HG02840 (cell line): ENCODE data around the gene FDXACB1.

ENCODE experiments used
- ATAC-seq: cut with Tn5 transposase; IDR thresholded peaks from one replicate; pipeline ENCODE4 v1.9.1; 2021; ENCODE audit warnings: mild to moderate bottlenecking, moderate library complexity, moderate number of reproducible peaks; ENCODE audit not compliant: unreplicated experiment, low FRiP score

The FDXACB1 gene

GRCh38 chr11:111878849-111879636 lies at the start of gene FDXACB1, which contains the start of gene CFAP68:
Gene FDXACB1 (minus strand): TSS chr11:111879165. CDS start chr11:111879132, 33 bp downstream.
Gene CFAP68 (plus strand): TSS chr11:111879541. CDS start chr11:111879561, 20 bp downstream.
- peak; percentile 93 for ATAC-seq

GRCh38 chr11:111926505-111927391 lies 47.8 kb upstream of the FDXACB1 start:
- ATAC-seq: peak; percentile 90

DNA sequence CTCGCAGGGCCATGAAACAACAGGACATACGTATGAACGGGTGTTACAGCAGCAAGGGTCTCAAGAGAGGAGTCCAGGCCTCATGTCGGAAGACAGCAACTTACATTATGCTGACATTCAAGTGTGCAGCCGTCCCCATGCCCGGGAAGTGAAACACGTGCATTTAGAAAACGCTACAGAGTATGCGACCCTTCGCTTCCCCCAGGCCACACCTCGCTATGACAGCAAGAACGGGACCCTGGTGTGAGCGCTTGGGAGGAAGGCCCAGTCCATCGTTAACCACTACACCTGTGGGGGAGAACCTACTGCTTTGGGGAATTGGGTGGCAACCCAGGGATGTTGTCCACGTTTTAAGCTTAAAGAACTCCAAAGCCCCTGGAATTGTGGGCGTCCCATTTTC lies 47.0 kb upstream of the FDXACB1 start:
- no peak for ATAC-seq

DNA sequence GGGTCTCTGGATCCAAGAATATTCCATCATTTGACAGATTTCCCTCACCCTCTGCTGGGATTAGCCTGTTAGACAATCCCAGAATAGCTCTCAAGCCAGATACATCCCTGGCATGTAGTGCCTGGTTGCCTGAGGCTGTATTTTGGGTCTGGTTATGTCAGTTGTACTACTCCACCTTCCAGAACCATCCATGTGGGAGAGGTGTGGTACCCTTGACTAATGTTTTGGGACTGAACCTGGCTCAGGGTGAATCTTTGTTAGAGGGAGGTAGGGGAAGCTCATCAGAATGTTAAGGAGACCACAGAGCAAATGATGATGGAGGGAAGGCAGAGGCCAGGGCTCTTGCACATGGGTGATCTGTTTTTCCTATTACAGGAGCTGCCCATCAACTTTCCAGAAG lies 45.0 kb upstream of the FDXACB1 start:
- ATAC-seq: no peak

DNA sequence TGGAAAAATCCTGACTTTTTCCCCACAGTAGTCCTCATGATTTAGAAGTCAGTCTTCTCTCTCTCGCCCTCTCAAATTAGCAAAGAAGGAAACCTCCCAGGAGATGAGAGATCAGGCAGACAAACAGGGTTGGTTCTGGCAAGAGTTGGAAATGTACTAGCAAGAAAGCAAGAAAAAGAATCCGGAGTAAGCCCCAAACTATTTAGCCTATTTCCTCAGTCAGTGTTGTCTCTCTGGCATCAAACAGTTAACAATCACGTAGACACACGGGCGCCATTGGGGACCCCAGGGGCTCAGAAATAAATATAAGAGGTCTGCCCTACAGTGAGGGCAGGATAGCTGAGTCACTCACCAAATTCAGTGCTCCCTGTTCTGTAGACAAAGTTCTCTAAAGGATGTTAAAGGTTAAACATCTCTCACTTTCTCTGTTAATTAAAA lies 44.4 kb upstream of the FDXACB1 start:
- ATAC-seq: no peak

GRCh38 chr11:111922803-111923202 lies 43.8 kb upstream of the FDXACB1 start:
- ATAC-seq: no peak

DNA sequence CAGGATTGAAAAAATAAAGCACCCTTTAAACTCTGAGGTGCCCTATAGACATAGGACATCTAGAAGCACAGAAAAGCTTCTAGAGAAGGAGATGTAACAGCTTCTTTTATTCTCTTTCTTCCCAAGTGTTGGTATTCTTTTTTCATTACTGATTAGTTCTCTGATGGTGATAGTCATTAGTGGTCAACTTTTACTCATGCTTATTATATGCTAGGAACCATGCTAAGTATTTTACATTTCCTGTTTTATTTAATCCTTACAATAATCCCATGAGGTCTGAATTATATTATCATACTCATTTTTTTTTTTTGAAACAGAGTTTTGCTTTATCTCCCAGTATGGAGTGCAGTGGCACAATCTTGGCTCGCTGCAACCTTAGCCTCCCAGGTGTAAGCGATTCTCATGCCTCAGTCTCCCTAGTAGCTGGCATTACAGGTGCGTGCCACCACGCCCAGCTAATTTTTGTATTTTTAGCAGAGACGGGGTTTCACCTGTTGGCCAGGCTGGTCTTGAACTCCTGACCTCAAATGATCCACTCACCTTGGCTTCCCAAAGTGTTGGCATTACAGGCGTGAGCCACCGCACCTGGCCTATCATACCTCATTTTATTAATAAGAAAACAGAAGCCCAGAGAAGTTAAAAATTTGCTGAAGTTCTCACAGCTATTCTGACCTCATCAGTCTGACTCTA lies 42.7 kb upstream of the FDXACB1 start:
- no peak for ATAC-seq

DNA sequence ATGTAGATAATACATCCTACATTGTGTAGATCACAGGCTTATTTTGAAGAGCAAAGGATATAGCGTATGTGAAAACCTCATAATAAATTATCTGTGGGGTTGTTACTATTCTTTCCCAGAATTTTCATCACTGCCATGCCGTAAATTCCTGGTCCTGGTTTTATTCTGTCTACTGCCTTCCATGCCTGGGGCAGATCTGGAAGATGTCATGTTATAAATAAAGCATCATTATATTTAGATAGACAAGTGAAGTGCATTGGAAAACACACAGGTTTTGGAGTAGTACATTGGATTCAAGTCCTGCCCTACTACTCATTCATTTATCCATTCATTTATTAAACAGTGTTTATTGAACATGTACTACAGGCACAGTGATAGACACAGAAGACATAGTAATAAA lies 41.9 kb upstream of the FDXACB1 start:
- no peak for ATAC-seq

DNA sequence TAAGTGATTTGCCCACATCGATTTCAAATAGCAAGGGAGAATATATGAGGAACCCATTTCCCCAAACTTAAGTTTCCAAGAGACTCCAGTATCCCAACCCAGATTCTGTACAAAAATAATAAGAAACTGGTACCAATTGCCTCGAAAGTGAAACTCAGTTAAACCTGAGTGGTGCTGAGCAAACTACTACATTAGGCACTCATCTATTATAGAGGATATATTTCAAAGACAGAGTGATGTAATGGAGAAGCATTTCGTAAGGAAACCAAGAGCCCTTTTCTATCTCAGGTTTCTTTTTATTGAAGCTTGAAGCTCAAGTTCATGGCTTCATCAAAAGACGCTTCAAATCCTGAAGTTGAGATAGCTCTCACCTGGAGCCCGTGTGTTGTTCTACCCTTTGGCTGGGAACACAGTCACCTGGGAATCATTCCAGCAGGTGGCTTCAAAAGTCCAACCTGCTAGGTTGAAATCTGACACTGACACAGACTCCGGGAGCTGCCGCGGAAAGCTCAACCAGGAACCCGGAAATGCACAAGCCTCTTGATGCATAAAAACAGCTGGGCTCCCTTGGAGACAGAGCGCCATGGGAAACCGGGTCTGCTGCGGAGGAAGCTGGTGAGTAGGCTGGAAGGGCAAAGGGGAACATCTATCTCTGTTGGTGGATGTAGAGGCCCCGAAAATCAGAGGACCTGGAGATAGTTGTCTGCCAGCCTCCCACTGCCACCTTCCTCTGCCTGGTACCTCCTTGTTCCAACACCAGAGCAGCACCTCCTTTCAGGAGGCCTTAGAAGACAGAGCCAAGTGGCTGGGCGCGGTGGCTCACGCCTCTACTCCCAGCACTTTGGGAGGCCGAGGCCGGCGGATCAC lies 39.7 kb upstream of the FDXACB1 start, which contains the start of gene C11orf52:
C11orf52 (plus strand) TSS at position 524 of the 867 bp plus-strand sequence; CDS start at position 584, 60 bp downstream.
- ATAC-seq: no peak

GRCh38 chr11:111917788-111918187 lies 38.8 kb upstream of the FDXACB1 start:
- ATAC-seq: no peak

GRCh38 chr11:111917312-111917711 lies 38.3 kb upstream of the FDXACB1 start:
- ATAC-seq: no peak

GRCh38 chr11:111916768-111917167 lies 37.8 kb upstream of the FDXACB1 start:
- ATAC-seq: no peak

- no peak for ATAC-seq
Measured at GRCh38 chr11:111913997-111914396, 35.0 kb upstream of the FDXACB1 start.

DNA sequence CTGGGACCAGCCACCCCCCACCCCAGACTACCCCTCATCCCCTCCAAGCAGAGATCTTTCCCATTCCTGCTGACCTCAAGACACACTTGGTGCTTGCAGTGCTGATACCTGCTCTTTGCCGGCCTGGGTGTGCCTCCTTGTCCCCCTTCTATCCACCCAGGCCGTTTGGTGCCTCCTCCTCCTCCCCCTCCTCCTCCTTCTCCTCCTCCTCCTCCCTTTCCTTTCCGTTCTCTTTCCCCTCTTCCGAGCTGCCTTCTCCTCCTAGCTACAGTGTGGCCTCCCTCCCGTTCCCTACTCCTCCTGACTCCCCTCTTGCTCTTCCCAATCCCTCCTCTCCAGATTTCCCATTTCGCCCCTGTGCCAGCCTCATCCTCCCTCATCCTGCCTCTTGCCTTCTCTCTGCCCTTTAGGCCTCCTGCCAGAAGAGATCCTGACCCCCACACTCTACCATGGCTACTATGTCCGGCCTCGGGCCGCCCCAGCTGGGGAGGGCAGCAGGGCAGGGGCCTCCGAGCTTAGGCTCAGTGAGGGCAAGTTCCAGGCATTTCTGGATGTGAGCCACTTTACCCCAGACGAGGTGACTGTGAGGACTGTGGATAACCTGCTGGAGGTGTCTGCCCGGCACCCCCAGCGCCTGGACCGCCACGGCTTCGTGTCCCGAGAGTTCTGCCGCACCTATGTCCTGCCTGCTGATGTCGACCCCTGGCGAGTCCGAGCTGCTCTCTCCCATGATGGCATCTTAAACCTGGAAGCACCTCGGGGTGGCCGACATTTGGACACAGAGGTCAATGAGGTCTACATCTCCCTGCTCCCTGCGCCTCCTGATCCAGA lies 34.3 kb upstream of the FDXACB1 start:
- ATAC-seq: no peak

DNA sequence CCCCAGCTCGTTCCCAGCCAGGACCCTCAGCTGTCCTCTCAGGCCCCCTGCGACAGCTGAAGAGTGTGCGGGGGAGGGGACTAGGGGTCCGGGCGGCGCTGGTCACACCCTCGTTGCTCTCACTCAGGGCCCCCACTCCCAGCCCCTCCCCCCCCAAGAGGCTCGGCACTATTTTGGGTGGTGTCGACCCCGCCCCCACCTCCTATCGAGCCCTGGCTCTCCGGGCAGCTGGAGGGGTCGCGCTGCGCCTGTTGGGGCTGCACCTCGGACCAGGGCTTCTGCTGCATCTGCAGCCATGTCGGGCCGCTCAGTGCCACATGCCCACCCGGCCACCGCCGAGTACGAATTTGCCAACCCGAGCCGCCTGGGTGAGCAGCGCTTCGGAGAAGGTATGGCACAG lies 33.6 kb upstream of the FDXACB1 start, which contains the start of gene HSPB2:
HSPB2 (plus strand) TSS at position 200 of the 400 bp plus-strand sequence; CDS start at position 296, 96 bp downstream.
- no peak for ATAC-seq

- ATAC-seq: no peak
Measured at GRCh38 chr11:111911563-111912401, 32.8 kb upstream of the FDXACB1 start, which contains the start of gene CRYAB. Gene CRYAB (minus strand): TSS chr11:111911770. CDS start chr11:111911724, 46 bp downstream.

DNA sequence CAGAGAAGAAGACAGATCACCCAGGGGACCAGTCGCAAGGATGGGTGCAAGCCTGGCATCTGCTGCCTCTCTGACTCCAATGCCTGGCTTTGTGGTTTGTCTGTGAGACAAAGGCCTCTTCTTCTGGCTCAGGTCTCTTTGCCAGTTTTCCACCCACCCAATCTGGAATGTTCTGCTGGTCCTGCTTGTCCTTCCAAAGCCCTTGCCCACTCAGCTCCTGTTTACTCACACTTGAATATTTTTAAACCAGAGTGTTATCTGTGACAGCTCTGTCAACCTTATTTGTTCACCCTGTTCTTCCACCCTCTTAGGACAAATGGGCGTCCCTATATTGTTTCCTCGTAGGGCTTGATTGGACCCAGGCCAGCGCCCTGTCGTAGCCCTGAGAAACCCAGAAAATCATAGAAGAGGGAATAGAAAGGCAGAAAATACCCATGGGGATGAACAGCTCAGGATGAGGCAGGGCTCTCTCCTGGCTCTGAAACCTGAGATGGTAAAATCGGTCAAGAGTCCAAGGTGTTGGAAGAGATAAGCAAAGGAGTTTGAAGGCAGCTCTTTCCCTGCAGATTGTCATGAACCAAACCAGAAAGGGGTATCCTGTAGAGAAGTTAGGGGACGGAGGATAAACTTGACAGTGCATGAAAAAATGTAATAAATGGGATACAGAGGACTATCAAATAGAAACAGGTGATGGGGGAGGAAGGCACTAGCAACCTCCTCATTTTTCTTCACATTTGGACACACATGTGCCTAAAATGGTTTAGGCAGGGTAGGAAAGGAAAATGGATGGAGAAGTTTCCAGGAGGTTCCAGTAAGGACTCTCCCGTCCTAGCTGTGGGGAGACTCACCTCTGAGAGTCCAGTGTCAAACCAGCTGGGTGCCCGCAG lies 32.0 kb upstream of the FDXACB1 start:
- no peak for ATAC-seq
